ENCODE measurements around the gene JTB.

JTB gene

GRCh38 chr1:153929981-153930948 lies 47.2 kb downstream of the JTB start:
- no peak for DNase-seq

GRCh38 chr1:153929426-153929825 lies 48.0 kb downstream of the JTB start:
- no peak for DNase-seq

- DNase-seq, result no peak
These were observed 48.6 kb downstream of the JTB start for GRCh38 chr1:153928791-153929341.

GRCh38 chr1:153928245-153928644 lies 49.2 kb downstream of the JTB start:
- no peak for DNase-seq

GRCh38 chr1:153926405-153926804 lies 51.1 kb downstream of the JTB start:
- no peak for DNase-seq
